ENCODE measurements around the gene RIOK1. TPM values are rescaled to one million over a fixed set of nuclear protein-coding genes. Genes with fewer than 3 reads are reported as not detected.

The RIOK1 gene
- total RNA-seq, 1 donor from 2014 or later: 21.6 TPM

- Histone ChIP-seq H3K4me1 (peaks cover under 1% of the 10 kb centered on the region), H3K27me3 (no peaks in the 10 kb centered on the region), H3K36me3 (no peaks in the 10 kb centered on the region), H3K27ac (no peak overlapping the region), H3K9me3 (no peaks in the 10 kb centered on the region), H3K4me3 (no peak overlapping the region)
- no peak for DNase-seq (ENCODE audit: extremely low spot score in 2 of 2)
- intact Hi-C loops (cut with DNase I): no loop called here
- TF ChIP-seq CTCF (IDR thresholded peaks at IDR 0.05) (no peak), POLR2AphosphoS5 (IDR thresholded peaks at IDR 0.05; ENCODE audit: insufficient read depth in 1 of 2, low read depth in 1 of 2) (no peak), POLR2A (IDR thresholded peaks at IDR 0.05) (no peak)
Measured at GRCh38 chr6:7438011-7438410, 48.4 kb downstream of the RIOK1 start.

DNA sequence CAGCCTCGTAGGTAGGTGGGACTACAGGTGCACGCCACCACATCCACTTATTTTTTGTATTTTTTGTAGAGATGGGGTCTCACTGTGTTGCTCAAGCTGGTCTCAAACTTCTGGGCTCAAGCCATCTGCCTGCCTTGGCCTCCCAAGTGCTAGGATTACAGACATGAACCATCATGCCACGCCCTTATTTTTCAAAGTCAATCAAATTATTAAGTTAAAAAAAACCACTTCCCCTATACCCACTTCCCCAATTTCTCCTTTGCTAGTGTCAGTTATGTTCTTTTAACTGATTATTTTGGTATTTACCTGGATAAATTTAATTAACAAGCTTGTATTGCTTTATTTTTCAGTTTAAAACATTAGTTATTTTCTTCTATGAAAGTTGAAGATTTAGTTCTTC lies 49.6 kb downstream of the RIOK1 start:
- no peak overlapping the region for H3K27ac ChIP-seq
- intact Hi-C loops (cut with DNase I): no loop called here
- H3K9me3 ChIP-seq: no peaks in the 10 kb centered on the region
- no peak overlapping the region for H3K4me3 ChIP-seq
- no peaks in the 10 kb centered on the region for H3K36me3 ChIP-seq
- no peak for DNase-seq (ENCODE audit: extremely low spot score in 2 of 2)
- H3K4me1 ChIP-seq: no peaks in the 10 kb centered on the region
- H3K27me3 ChIP-seq: no peaks in the 10 kb centered on the region
- TF ChIP-seq POLR2A (IDR thresholded peaks at IDR 0.05) (no peak), CTCF (IDR thresholded peaks at IDR 0.05) (no peak), POLR2AphosphoS5 (IDR thresholded peaks at IDR 0.05; ENCODE audit: insufficient read depth in 1 of 2, low read depth in 1 of 2) (no peak)

DNA sequence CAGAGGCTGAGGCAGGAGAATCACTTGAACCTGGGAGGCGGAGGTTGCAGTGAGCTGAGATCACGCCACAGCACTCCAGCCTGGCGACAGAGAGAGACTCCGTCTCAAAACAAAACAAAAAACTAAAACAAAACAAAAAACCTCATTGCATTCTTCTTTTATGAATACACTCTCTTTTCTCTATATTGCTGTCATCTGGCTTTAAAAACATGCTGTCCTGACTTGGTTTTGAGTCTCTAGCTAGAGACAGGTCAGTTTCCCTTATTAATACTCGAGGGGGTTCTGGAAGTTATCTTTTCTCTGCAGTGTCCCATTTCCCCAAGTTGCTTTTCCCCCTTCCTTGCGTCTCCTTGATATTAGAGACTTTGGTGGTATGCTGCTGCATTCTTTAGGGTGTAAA lies 50.9 kb downstream of the RIOK1 start:
- no peak for TF ChIP-seq POLR2AphosphoS5 (IDR thresholded peaks at IDR 0.05; ENCODE audit: insufficient read depth in 1 of 2, low read depth in 1 of 2)
- no peak for TF ChIP-seq CTCF (IDR thresholded peaks at IDR 0.05)
- no peak for TF ChIP-seq POLR2A (IDR thresholded peaks at IDR 0.05)
- intact Hi-C loops (cut with DNase I): no loop called here
- no peaks in the 10 kb centered on the region for H3K4me1 ChIP-seq
- no peaks in the 10 kb centered on the region for H3K9me3 ChIP-seq
- H3K4me3 ChIP-seq: no peak overlapping the region
- H3K27me3 ChIP-seq: no peaks in the 10 kb centered on the region
- H3K36me3 ChIP-seq: no peaks in the 10 kb centered on the region
- no peak for DNase-seq (ENCODE audit: extremely low spot score in 2 of 2)
- H3K27ac ChIP-seq: no peak overlapping the region

GRCh38 chr6:7441048-7441775 lies 51.6 kb downstream of the RIOK1 start:
- no peaks in the 10 kb centered on the region for H3K27me3 ChIP-seq
- no peak overlapping the region for H3K4me3 ChIP-seq
- intact Hi-C loops (cut with DNase I): no loop called here
- no peaks in the 10 kb centered on the region for H3K4me1 ChIP-seq
- H3K27ac ChIP-seq: no peak overlapping the region
- no peaks in the 10 kb centered on the region for H3K36me3 ChIP-seq
- no peaks in the 10 kb centered on the region for H3K9me3 ChIP-seq
- DNase-seq (ENCODE audit: extremely low spot score in 2 of 2): no peak
- TF ChIP-seq POLR2AphosphoS5 (IDR thresholded peaks at IDR 0.05; ENCODE audit: insufficient read depth in 1 of 2, low read depth in 1 of 2) (no peak), CTCF (IDR thresholded peaks at IDR 0.05) (no peak), POLR2A (IDR thresholded peaks at IDR 0.05) (no peak)

DNA sequence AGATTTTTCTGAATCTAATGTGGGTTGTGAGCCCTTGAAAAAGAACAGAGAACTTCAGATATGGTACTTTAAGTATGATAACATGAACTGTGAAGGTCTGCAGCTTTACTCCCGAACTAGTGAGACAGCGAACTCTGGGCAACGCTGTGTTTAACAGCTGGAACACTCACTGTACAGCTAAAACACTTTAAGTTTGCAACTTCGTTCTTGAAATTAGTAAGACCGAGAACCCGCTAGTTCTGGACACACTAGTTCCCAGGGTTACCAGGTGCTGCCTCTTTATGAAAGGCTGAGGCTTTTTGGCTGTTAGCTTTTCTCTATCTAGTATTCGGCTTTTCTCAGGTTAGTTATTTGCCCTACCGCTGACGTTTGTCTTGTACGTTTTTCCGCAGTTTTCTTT lies 52.9 kb downstream of the RIOK1 start:
- H3K9me3 ChIP-seq: no peaks in the 10 kb centered on the region
- H3K4me3 ChIP-seq: no peak overlapping the region
- H3K27ac ChIP-seq: no peak overlapping the region
- DNase-seq (ENCODE audit: extremely low spot score in 2 of 2): no peak
- no peaks in the 10 kb centered on the region for H3K4me1 ChIP-seq
- TF ChIP-seq CTCF (IDR thresholded peaks at IDR 0.05) (no peak), POLR2AphosphoS5 (IDR thresholded peaks at IDR 0.05; ENCODE audit: insufficient read depth in 1 of 2, low read depth in 1 of 2) (no peak), POLR2A (IDR thresholded peaks at IDR 0.05) (no peak)
- intact Hi-C loops (cut with DNase I): no loop called here
- H3K27me3 ChIP-seq: no peaks in the 10 kb centered on the region
- H3K36me3 ChIP-seq: no peaks in the 10 kb centered on the region

Measured in vagina (tissue), 2 donors.